GM12873 (cell line): ENCODE results near the gene GEMIN2.

ENCODE experiments used
- CTCF ChIP-seq: IDR thresholded peaks from 2 replicates; pipeline ENCODE4 v1.5.1; 2012; ENCODE audit warnings: low read depth, mild to moderate bottlenecking, moderate library complexity, low read length, control low read depth; ENCODE audit not compliant: insufficient read depth; ENCODE audit errors: missing control alignments

Gene GEMIN2

GRCh38 chr14:39145266-39145966 is 31.3 kb downstream of the GEMIN2 start:
- no peak for TF ChIP-seq CTCF

- no peak for TF ChIP-seq CTCF
Observed at GRCh38 chr14:39154594-39155189, 40.6 kb downstream of the GEMIN2 start.

- no peak for TF ChIP-seq CTCF
Observed at GRCh38 chr14:39157491-39157890, 43.4 kb downstream of the GEMIN2 start.

DNA sequence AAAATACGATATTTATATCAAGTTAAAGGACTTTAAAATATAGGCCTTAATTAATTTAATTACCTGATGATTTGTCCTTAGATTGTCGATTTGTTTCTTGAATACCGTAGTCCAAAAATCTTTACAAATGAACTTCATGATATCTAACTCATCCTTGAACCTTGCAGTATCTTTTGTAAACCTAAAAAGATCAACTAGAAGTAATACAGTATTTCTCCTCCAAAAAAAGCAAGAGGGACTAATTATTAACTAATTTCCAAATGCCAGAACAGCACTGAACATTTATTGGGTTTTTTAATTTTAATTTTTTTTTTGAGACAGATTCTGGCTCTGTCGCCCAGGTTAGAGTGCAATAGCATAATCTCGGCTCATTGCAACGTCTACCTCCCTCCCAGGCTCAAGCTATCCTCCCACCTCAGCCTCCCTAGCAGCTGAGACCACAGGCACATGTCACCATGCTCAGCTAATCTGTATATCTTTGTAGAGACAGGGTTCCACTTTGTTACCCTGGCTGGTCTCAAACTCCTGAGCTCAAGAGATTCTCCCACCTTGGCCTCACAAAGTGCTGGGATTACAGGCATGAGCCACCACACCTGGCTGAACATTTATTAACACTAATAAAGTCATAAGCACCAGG is 44.2 kb downstream of the GEMIN2 start:
- no peak for TF ChIP-seq CTCF

DNA sequence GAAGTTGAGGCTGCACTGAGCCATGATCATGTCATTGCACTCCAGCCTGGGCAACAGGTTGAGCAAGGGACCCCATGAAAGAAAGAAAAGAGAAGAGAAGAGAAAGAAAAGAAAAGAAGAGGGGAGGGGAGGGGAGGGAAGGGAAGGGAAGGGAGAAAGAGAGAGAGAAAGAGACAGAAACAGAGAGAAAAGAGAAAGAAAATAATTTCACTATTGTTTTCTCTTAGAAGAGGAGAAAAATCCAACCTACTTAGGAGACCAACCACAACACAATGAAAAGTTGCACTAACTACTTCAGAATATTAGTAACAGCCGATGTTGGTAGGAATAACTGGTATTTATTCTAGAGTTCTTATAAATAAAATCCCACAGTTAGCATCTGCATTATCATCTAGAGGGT is 46.4 kb downstream of the GEMIN2 start:
- no peak for TF ChIP-seq CTCF

GRCh38 chr14:39168591-39168990 is 54.5 kb downstream of the GEMIN2 start:
- no peak for TF ChIP-seq CTCF

GRCh38 chr14:39169541-39169900 is 55.4 kb downstream of the GEMIN2 start:
- no peak for TF ChIP-seq CTCF
